Measurements from ENCODE around the gene FAM81A.

DNA sequence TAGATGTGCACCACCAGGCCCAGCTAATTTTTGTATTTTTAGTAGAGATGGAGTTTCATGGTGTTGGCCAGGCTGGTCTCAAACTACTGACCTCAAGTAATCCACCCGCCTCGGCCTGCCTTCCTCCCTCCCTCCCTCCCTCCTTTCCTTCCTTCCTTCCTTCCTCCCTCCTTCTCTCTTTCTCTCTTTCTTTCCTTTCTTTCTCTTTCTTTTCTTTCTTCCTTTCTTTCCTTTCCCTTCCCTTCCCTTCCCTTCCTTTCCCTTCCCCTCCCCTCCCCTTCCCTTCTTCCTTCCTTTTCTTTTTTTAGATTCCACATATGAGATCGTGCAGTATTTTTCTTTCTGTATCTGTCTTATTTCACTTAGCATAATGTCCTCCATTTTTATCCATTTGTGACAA, 81.3 kb downstream of the FAM81A start:
- TF ChIP-seq BCL3 (IDR thresholded peaks at IDR 0.05) (no peak), POLR2A (IDR thresholded peaks at IDR 0.05; ENCODE audit: low read length) (no peak), SMC3 (IDR thresholded peaks at IDR 0.05) (no peak)
- TF ChIP-seq, protein P1, sequence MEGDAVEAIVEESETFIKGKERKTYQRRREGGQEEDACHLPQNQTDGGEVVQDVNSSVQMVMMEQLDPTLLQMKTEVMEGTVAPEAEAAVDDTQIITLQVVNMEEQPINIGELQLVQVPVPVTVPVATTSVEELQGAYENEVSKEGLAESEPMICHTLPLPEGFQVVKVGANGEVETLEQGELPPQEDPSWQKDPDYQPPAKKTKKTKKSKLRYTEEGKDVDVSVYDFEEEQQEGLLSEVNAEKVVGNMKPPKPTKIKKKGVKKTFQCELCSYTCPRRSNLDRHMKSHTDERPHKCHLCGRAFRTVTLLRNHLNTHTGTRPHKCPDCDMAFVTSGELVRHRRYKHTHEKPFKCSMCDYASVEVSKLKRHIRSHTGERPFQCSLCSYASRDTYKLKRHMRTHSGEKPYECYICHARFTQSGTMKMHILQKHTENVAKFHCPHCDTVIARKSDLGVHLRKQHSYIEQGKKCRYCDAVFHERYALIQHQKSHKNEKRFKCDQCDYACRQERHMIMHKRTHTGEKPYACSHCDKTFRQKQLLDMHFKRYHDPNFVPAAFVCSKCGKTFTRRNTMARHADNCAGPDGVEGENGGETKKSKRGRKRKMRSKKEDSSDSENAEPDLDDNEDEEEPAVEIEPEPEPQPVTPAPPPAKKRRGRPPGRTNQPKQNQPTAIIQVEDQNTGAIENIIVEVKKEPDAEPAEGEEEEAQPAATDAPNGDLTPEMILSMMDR (IDR thresholded peaks at IDR 0.05), result no peak
- TF ChIP-seq, protein P2, sequence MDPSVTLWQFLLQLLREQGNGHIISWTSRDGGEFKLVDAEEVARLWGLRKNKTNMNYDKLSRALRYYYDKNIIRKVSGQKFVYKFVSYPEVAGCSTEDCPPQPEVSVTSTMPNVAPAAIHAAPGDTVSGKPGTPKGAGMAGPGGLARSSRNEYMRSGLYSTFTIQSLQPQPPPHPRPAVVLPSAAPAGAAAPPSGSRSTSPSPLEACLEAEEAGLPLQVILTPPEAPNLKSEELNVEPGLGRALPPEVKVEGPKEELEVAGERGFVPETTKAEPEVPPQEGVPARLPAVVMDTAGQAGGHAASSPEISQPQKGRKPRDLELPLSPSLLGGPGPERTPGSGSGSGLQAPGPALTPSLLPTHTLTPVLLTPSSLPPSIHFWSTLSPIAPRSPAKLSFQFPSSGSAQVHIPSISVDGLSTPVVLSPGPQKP (IDR thresholded peaks at IDR 0.05; ENCODE audit: low read depth, low read length), result no peak
